ENCODE measurements around the gene CAV2. TPM values are rescaled to one million over a fixed set of nuclear protein-coding genes. Genes with fewer than 3 reads are reported as not detected.

The CAV2 gene
- total and polyA plus RNA-seq, 2 of the 13 experiments (the other 11 are each of a cell fraction or from before 2014, with no cell fraction given), result 0.09 to 0.18 TPM

DNA sequence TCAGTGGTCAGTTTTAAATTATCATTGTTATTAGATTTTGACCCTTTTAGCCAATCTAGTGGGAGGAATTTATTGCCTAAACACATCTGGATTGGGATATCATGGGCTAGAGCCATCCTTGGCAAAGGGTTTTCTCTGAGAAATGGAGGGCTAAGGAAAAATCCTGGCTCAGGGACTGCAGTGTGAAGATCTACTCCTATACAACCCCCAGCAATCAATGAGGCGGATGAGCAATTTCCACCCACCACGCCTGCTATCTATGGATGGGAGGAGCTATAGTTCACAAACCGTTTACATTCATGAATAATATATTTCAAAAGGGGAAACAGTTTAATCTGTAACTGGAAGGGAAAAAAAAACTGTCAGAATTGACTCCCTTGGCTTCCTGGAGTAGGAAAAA is 28.0 kb downstream of the CAV2 start:
- H3K27ac ChIP-seq (ENCODE audit: extremely low read length, insufficient read depth, low read length), result no peak overlapping the region
- H3K9ac ChIP-seq (ENCODE audit: insufficient read depth, low read depth, low read length), result no peak overlapping the region
- WGBS (ENCODE audit: low lambda C conversion rate), result 23% methylated on average over 3 of the region's 3 CpGs
- BruUV-seq (replicated peaks), result no TSS peak
- DNase-seq (ENCODE audit: low spot score) (no peak), ATAC-seq (no peak), FAIRE-seq (no peak)
- ChIA-PET POLR2A (no interaction called here), CTCF (ENCODE audit: low intra/inter-chr PET ratio, low total read pairs) (no interaction called here)
- in situ Hi-C loops (cut with HindIII; ENCODE audit: extremely low pct_ligation_motif_present, low pct_unique_long_range_greater_than_20kb), result loop anchor here (5.0 to 10.0 kb wide), 2 partner anchors 270 to 353 kb away; no protein-coding TSS in a partner anchor
- no peak overlapping the region for H3K4me3 ChIP-seq (replicated peaks in 1 of 3; ENCODE audit: insufficient read depth in 1 of 3, low read depth in 2 of 3, low read length in 3 of 3)
- H3K9me3 ChIP-seq (ENCODE audit: low read length), result no peaks in the 10 kb centered on the region
- no peaks in the 10 kb centered on the region for H3K79me2 ChIP-seq (ENCODE audit: insufficient read depth, low read length)
- H3K36me3 ChIP-seq (replicated peaks in 1 of 2; ENCODE audit: control insufficient read depth in 1 of 2, insufficient read depth in 2 of 2, low read length in 2 of 2), result no peaks in the 10 kb centered on the region
- H4K20me1 ChIP-seq (ENCODE audit: insufficient read depth, low read length), result no peaks in the 10 kb centered on the region
- intact Hi-C loops (cut with micrococcal nuclease; ENCODE audit: unreplicated experiment), result loop anchor here (5.0 to 10.0 kb wide), 3 partner anchors 277 to 390 kb away; no protein-coding TSS in a partner anchor
- no peak overlapping the region for H3K4me2 ChIP-seq (ENCODE audit: low read depth, low read length)
- H2AFZ ChIP-seq (ENCODE audit: low read length), result no peak overlapping the region
- TF ChIP-seq ATAD3A (CRISPR knock-in tag; IDR thresholded peaks at IDR 0.05) (no peak), ZNF605 (CRISPR knock-in tag; IDR thresholded peaks at IDR 0.05) (no peak), MAFG (CRISPR knock-in tag; IDR thresholded peaks at IDR 0.05) (no peak), POLR2AphosphoS5 (IDR thresholded peaks at IDR 0.05; ENCODE audit: low read depth, low read length) (no peak)
- TF ChIP-seq, protein P1, sequence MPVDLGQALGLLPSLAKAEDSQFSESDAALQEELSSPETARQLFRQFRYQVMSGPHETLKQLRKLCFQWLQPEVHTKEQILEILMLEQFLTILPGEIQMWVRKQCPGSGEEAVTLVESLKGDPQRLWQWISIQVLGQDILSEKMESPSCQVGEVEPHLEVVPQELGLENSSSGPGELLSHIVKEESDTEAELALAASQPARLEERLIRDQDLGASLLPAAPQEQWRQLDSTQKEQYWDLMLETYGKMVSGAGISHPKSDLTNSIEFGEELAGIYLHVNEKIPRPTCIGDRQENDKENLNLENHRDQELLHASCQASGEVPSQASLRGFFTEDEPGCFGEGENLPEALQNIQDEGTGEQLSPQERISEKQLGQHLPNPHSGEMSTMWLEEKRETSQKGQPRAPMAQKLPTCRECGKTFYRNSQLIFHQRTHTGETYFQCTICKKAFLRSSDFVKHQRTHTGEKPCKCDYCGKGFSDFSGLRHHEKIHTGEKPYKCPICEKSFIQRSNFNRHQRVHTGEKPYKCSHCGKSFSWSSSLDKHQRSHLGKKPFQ (CRISPR knock-in tag; IDR thresholded peaks at IDR 0.05; ENCODE audit: insufficient replicate concordance), result no peak
- TF ChIP-seq, protein P2, sequence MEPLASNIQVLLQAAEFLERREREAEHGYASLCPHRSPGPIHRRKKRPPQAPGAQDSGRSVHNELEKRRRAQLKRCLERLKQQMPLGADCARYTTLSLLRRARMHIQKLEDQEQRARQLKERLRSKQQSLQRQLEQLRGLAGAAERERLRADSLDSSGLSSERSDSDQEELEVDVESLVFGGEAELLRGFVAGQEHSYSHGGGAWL (CRISPR knock-in tag; IDR thresholded peaks at IDR 0.05), result no peak
- TF ChIP-seq, protein P3, sequence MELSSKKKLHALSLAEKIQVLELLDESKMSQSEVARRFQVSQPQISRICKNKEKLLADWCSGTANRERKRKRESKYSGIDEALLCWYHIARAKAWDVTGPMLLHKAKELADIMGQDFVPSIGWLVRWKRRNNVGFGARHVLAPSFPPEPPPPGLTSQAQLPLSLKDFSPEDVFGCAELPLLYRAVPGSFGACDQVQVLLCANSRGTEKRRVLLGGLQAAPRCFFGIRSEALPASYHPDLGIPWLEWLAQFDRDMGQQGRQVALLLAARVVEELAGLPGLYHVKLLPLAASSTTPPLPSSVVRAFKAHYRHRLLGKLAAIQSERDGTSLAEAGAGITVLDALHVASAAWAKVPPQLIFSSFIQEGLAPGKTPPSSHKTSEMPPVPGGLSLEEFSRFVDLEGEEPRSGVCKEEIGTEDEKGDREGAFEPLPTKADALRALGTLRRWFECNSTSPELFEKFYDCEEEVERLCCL (CRISPR knock-in tag; IDR thresholded peaks at IDR 0.05; ENCODE audit: borderline replicate concordance), result no peak
- TF ChIP-seq, protein P4, sequence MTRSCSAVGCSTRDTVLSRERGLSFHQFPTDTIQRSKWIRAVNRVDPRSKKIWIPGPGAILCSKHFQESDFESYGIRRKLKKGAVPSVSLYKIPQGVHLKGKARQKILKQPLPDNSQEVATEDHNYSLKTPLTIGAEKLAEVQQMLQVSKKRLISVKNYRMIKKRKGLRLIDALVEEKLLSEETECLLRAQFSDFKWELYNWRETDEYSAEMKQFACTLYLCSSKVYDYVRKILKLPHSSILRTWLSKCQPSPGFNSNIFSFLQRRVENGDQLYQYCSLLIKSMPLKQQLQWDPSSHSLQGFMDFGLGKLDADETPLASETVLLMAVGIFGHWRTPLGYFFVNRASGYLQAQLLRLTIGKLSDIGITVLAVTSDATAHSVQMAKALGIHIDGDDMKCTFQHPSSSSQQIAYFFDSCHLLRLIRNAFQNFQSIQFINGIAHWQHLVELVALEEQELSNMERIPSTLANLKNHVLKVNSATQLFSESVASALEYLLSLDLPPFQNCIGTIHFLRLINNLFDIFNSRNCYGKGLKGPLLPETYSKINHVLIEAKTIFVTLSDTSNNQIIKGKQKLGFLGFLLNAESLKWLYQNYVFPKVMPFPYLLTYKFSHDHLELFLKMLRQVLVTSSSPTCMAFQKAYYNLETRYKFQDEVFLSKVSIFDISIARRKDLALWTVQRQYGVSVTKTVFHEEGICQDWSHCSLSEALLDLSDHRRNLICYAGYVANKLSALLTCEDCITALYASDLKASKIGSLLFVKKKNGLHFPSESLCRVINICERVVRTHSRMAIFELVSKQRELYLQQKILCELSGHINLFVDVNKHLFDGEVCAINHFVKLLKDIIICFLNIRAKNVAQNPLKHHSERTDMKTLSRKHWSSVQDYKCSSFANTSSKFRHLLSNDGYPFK (CRISPR knock-in tag; IDR thresholded peaks at IDR 0.05; ENCODE audit: borderline replicate concordance), result no peak
- TF ChIP-seq, protein P5, sequence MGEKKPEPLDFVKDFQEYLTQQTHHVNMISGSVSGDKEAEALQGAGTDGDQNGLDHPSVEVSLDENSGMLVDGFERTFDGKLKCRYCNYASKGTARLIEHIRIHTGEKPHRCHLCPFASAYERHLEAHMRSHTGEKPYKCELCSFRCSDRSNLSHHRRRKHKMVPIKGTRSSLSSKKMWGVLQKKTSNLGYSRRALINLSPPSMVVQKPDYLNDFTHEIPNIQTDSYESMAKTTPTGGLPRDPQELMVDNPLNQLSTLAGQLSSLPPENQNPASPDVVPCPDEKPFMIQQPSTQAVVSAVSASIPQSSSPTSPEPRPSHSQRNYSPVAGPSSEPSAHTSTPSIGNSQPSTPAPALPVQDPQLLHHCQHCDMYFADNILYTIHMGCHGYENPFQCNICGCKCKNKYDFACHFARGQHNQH (CRISPR knock-in tag; IDR thresholded peaks at IDR 0.05), result no peak
- H3K27me3 ChIP-seq (ENCODE audit: control insufficient read depth in 1 of 2, insufficient read depth in 2 of 2, low read length in 2 of 2), result peaks cover 9 to 42% of the 10 kb centered on the region in 2 experiments
- H3K4me1 ChIP-seq (ENCODE audit: insufficient read depth, low read length), result peaks cover 21% of the 10 kb centered on the region

Data from HepG2 (cell line).